ENCODE results near the gene ADAMTSL5.
"Not testable (repeated sequence)": the region's sequence is repeated elsewhere in the genome, so short reads cannot be mapped to it uniquely, and the experiment has no call there.

ADAMTSL5 gene

GRCh38 chr19:1512671-1513498, at the start of gene ADAMTSL5:
Gene ADAMTSL5 (minus strand): TSS chr19:1513019. CDS start chr19:1510943, 2,076 bp downstream.
- peak; percentile 66 for DNase-seq (ENCODE audit: low read depth)

GRCh38 chr19:1561236-1561842, 48.5 kb upstream of the ADAMTSL5 start:
- DNase-seq (ENCODE audit: low read depth), result no peak

GRCh38 chr19:1560286-1560882, 47.6 kb upstream of the ADAMTSL5 start:
- no peak for DNase-seq (ENCODE audit: low read depth)

GRCh38 chr19:1558552-1558951, 45.7 kb upstream of the ADAMTSL5 start:
- no peak for DNase-seq (ENCODE audit: low read depth)

GRCh38 chr19:1556390-1557070, 43.7 kb upstream of the ADAMTSL5 start:
- no peak for DNase-seq (ENCODE audit: low read depth)

GRCh38 chr19:1555487-1556389, 42.9 kb upstream of the ADAMTSL5 start:
- DNase-seq (ENCODE audit: low read depth), result no peak

- DNase-seq (ENCODE audit: low read depth), result no peak
Observed at GRCh38 chr19:1554968-1555367, 42.1 kb upstream of the ADAMTSL5 start.

GRCh38 chr19:1553415-1553814, 40.6 kb upstream of the ADAMTSL5 start:
- DNase-seq (ENCODE audit: low read depth), result no peak

- no peak for DNase-seq (ENCODE audit: low read depth)
Observed at GRCh38 chr19:1551068-1552040, 38.5 kb upstream of the ADAMTSL5 start.

- DNase-seq (ENCODE audit: low read depth), result no peak
Observed at GRCh38 chr19:1549332-1549945, 36.6 kb upstream of the ADAMTSL5 start.

- DNase-seq (ENCODE audit: low read depth), result no peak
Observed at GRCh38 chr19:1540365-1540925, 27.6 kb upstream of the ADAMTSL5 start.

- DNase-seq (ENCODE audit: low read depth), result not testable (repeated sequence)
Observed at GRCh38 chr19:1539749-1540148, 26.9 kb upstream of the ADAMTSL5 start.

GRCh38 chr19:1538978-1539377, 26.2 kb upstream of the ADAMTSL5 start:
- DNase-seq (ENCODE audit: low read depth), result no peak

GRCh38 chr19:1535699-1536098, 22.9 kb upstream of the ADAMTSL5 start:
- DNase-seq (ENCODE audit: low read depth), result not testable (repeated sequence)

GRCh38 chr19:1534972-1535371, 22.2 kb upstream of the ADAMTSL5 start:
- DNase-seq (ENCODE audit: low read depth), result no peak

GRCh38 chr19:1533510-1534150, 20.8 kb upstream of the ADAMTSL5 start:
- DNase-seq (ENCODE audit: low read depth), result no peak

GRCh38 chr19:1532003-1532402, 19.2 kb upstream of the ADAMTSL5 start:
- no peak for DNase-seq (ENCODE audit: low read depth)

GRCh38 chr19:1531587-1531986, 18.8 kb upstream of the ADAMTSL5 start:
- DNase-seq (ENCODE audit: low read depth), result no peak

- DNase-seq (ENCODE audit: low read depth), result not testable (repeated sequence)
Observed at GRCh38 chr19:1530856-1531255, 18.0 kb upstream of the ADAMTSL5 start.

Measured in stimulated activated CD8-positive, alpha-beta memory T cell treated with anti-CD3 and anti-CD28 coated beads, Interleukin-4, amount 100 ng/mL, for 24 hours (primary cell).